Cardiac muscle cell (in vitro differentiated cells and primary cell): ENCODE measurements around the gene KRT36. TPM values are rescaled to one million over a fixed set of nuclear protein-coding genes. Genes with fewer than 3 reads are reported as not detected.
A peak's percentile ranks its signal among the peaks of the same experiment; 100 is the strongest.

Experiments
- DNase-seq, 2 donors: peaks; one replicate each; pipeline versions ENCODE4 v3.0.0 to v3.0.0-alpha.2; 2010 to 2017; ENCODE audit warnings: low read depth in 1 of 2, low spot score in 1 of 2
- H3K27ac ChIP-seq: fragments of 200-600 bp; sonication (generic); 2 replicates; pipeline ENCODE4 v1.5.1; 2016
- H3K27me3 ChIP-seq: fragments of 200-600 bp; sonication (generic); 2 replicates; pipeline ENCODE4 v1.6.0; 2016; ENCODE audit warnings: control low read depth
- H3K36me3 ChIP-seq: fragments of 200-600 bp; sonication (generic); 2 replicates; pipeline ENCODE4 v1.5.1; 2016; ENCODE audit warnings: control low read depth
- H3K4me1 ChIP-seq: fragments of 200-600 bp; sonication (generic); 2 replicates; pipeline ENCODE4 v1.8.1; 2017; ENCODE audit warnings: low read depth, mild to moderate bottlenecking, mixed run types
- H3K4me3 ChIP-seq: fragments of 200-600 bp; sonication (generic); 2 replicates; pipeline ENCODE4 v1.5.1; 2016; ENCODE audit warnings: mild to moderate bottlenecking
- H3K9me3 ChIP-seq: fragments of 200-600 bp; sonication (generic); 2 replicates; pipeline ENCODE4 v1.5.1; 2017; ENCODE audit warnings: low read depth, mild to moderate bottlenecking, control low read depth
- CTCF ChIP-seq: IDR thresholded peaks from 2 replicates; pipeline ENCODE4 v1.5.1; 2012; ENCODE audit warnings: low read depth, mild to moderate bottlenecking, low read length
- polyA plus RNA-seq: library from polyadenylated mRNA; unstranded; fragments of >200 nt; fragmentation: Nextera tagmentation; extraction: Ambion mirVana; gene quantifications from 2 replicates; pipeline ENCODE4 v1.2.1, GENCODE V29; 2016
- total RNA-seq: library from RNA; depleted of rRNA; stranded (reverse); fragments of >200 nt; gene quantifications from 2 replicates; pipeline ENCODE4 v1.2.3, GENCODE V29; 2016

The KRT36 gene
- total and polyA plus RNA-seq, 2 experiments from 2014 or later = not detected

- Histone ChIP-seq H3K27ac (no peak overlapping the region), H3K4me1 (peaks cover 18% of the 10 kb centered on the region), H3K36me3 (peaks cover 15% of the 10 kb centered on the region), H3K4me3 (no peak overlapping the region), H3K9me3 (no peaks in the 10 kb centered on the region), H3K27me3 (no peaks in the 10 kb centered on the region)
- TF ChIP-seq CTCF = no peak
- DNase-seq = no peak
Measured at GRCh38 chr17:41524261-41524660, 34.6 kb upstream of the KRT36 start.

- peaks cover 13% of the 10 kb centered on the region for H3K4me1 ChIP-seq
- no peaks in the 10 kb centered on the region for H3K27me3 ChIP-seq
- H3K4me3 ChIP-seq = no peak overlapping the region
- no peaks in the 10 kb centered on the region for H3K9me3 ChIP-seq
- H3K27ac ChIP-seq = no peak overlapping the region
- H3K36me3 ChIP-seq = peaks cover 15% of the 10 kb centered on the region
- DNase-seq = no peak
- TF ChIP-seq CTCF = no peak
Measured at GRCh38 chr17:41523787-41524186, 34.1 kb upstream of the KRT36 start.

- no peak overlapping the region for H3K27ac ChIP-seq
- H3K4me3 ChIP-seq = no peak overlapping the region
- peaks cover 11% of the 10 kb centered on the region for H3K4me1 ChIP-seq
- no peak for DNase-seq
- H3K36me3 ChIP-seq = peaks cover 15% of the 10 kb centered on the region
- H3K27me3 ChIP-seq = no peaks in the 10 kb centered on the region
- no peak for TF ChIP-seq CTCF
- no peaks in the 10 kb centered on the region for H3K9me3 ChIP-seq
Measured at GRCh38 chr17:41523225-41523593, 33.5 kb upstream of the KRT36 start.

GRCh38 chr17:41522301-41523224 is 32.9 kb upstream of the KRT36 start:
- peaks cover 15% of the 10 kb centered on the region for H3K36me3 ChIP-seq
- no peak for DNase-seq
- H3K27ac ChIP-seq = no peak overlapping the region
- peaks cover 11% of the 10 kb centered on the region for H3K4me1 ChIP-seq
- H3K9me3 ChIP-seq = no peaks in the 10 kb centered on the region
- H3K27me3 ChIP-seq = no peaks in the 10 kb centered on the region
- no peak overlapping the region for H3K4me3 ChIP-seq
- no peak for TF ChIP-seq CTCF

- Histone ChIP-seq H3K27ac (no peak overlapping the region), H3K27me3 (no peaks in the 10 kb centered on the region), H3K4me3 (no peak overlapping the region), H3K36me3 (peaks cover 15% of the 10 kb centered on the region), H3K9me3 (no peaks in the 10 kb centered on the region), H3K4me1 (peaks cover 11% of the 10 kb centered on the region)
- peak in 1 of 2 donors; percentile 67 for DNase-seq
- TF ChIP-seq CTCF = no peak
Measured at GRCh38 chr17:41521574-41522261, 32.0 kb upstream of the KRT36 start.
